GM20000 (cell line): ENCODE data around the gene DBX1.

ENCODE experiments used
- DNase-seq: peaks from one replicate; pipeline ENCODE4 v3.0.0; 2012; ENCODE audit warnings: low spot score
- TF ChIP-seq, protein P1 (sequence below): IDR thresholded peaks from 2 replicates; pipeline ENCODE4 v1.5.1; 2012; ENCODE audit warnings: mild to moderate bottlenecking, control low read depth; ENCODE audit errors: extremely low read depth, missing control alignments

DBX1 gene

GRCh38 chr11:20172721-20173447 lies 12.6 kb upstream of the DBX1 start:
- TF ChIP-seq, protein P1, sequence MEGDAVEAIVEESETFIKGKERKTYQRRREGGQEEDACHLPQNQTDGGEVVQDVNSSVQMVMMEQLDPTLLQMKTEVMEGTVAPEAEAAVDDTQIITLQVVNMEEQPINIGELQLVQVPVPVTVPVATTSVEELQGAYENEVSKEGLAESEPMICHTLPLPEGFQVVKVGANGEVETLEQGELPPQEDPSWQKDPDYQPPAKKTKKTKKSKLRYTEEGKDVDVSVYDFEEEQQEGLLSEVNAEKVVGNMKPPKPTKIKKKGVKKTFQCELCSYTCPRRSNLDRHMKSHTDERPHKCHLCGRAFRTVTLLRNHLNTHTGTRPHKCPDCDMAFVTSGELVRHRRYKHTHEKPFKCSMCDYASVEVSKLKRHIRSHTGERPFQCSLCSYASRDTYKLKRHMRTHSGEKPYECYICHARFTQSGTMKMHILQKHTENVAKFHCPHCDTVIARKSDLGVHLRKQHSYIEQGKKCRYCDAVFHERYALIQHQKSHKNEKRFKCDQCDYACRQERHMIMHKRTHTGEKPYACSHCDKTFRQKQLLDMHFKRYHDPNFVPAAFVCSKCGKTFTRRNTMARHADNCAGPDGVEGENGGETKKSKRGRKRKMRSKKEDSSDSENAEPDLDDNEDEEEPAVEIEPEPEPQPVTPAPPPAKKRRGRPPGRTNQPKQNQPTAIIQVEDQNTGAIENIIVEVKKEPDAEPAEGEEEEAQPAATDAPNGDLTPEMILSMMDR, result no peak

DNA sequence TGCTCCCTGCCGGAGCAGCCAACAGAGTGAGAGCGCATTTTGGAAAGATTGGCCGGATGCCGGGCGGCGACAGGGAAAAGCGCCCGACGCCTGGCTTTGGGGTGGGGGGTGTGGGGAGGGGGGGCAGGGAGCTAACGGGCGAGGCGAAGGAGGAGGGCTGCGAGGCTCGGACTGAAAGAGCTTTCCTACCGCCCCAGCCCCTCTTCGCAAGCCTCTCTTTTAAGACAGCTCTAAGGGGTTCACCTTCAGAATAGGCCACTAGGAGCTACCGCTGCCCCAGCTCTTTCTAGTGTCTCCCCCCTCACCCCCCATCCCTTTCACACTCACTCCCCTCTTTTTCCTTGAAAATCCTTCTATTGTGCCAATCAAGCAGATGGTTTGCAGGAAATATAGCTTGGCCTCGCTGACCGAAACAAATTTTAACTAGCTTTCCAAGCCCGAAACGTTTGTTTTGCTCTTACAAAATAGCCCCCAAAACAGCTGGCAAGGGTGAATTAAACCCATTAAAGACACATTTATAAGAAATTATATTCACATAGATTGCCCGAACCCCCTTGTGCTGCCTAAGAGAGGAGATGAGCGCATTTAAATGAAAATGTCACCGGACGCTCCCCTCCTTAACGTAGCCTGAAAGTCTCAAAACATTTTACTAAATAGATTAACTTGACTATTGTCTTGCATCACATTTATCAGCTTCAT lies 3.7 kb upstream of the DBX1 start:
- TF ChIP-seq, protein P1, result no peak

More at GRCh38 chr11:20172721-20173447, 12.6 kb upstream of the DBX1 start:
- no peak for DNase-seq

GRCh38 chr11:20162824-20163782 lies 2.8 kb upstream of the DBX1 start:
- DNase-seq, result no peak
- TF ChIP-seq, protein P1, result no peak

More for the DNA sequence above, 3.7 kb upstream of the DBX1 start:
- no peak for DNase-seq

DNA sequence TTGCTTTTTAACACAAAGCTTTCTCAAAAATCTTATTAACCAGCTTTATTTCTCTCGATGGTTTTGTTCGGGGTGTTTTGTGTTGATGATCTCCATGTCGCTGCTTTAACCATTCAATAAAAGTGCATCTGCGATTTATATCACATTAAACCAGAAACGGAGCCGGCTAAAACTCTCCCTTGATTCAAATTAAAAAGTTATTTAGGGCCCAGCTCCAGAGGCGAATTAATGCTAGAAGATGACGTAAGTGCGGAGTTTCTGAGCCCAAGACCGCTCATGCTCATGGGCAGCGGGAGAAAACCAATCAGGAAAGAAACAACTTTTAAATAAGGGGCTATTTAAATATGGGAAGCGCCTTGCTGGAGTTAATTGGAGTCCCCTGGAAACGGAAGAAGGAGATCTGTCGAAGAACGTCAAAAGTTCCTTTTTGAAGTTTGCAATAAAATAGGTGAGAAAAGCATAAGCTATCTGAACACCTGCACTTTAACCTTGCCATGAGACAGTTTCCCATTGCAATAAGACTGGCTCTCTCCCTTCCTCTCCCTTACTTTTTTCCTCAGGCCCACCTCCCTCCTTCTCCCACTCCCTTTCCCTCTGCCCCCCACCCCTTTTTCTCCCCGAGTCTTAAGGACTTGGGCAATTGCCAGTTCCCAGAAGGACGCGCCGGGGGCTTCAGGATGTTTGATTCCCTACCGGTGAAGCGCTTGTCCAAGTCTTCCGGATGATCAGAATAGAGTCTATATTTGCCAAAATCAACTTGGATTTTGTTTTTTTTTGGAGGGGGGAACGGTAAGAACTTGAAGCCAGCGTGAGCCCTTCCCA lies 1.9 kb upstream of the DBX1 start:
- TF ChIP-seq, protein P1, result no peak
- DNase-seq, result no peak

GRCh38 chr11:20161230-20161918 lies 1.1 kb upstream of the DBX1 start:
- no peak for DNase-seq
- TF ChIP-seq, protein P1, result no peak
